Mesenchymal stem cell (in vitro differentiated cells and primary cell): ENCODE measurements around the gene PGS1.

ENCODE experiments used
- DNase-seq: peaks from one replicate; pipeline ENCODE4 v3.0.0-alpha.2; 2013
- H2AFZ ChIP-seq: one replicate; pipeline ENCODE4 v1.6.1; 2013; ENCODE audit warnings: low read depth, mild to moderate bottlenecking, control low read depth, inconsistent platforms, low read length, moderate library complexity
- H2AK5ac ChIP-seq: 2 replicates; pipeline ENCODE4 v1.6.1; 2013; ENCODE audit warnings: low read length, moderate library complexity, mild to moderate bottlenecking, inconsistent platforms; ENCODE audit not compliant: severe bottlenecking
- H2BK120ac ChIP-seq: one replicate; pipeline ENCODE4 v1.6.1; 2013; ENCODE audit warnings: low read depth, mild to moderate bottlenecking, inconsistent platforms, low read length, moderate library complexity
- H2BK12ac ChIP-seq, 2 experiments: one replicate each; pipeline ENCODE4 v1.6.1; 2013; ENCODE audit warnings: inconsistent platforms in 2 of 2, low read length in 2 of 2, mild to moderate bottlenecking in 2 of 2, moderate library complexity in 2 of 2, control low read depth in 1 of 2
- H2BK15ac ChIP-seq: one replicate; pipeline ENCODE4 v1.6.1; 2013; ENCODE audit warnings: mild to moderate bottlenecking, low read depth, inconsistent platforms; ENCODE audit not compliant: poor library complexity, severe bottlenecking
- H2BK5ac ChIP-seq: 2 replicates; pipeline ENCODE4 v1.6.1; 2013; ENCODE audit warnings: low read depth, mild to moderate bottlenecking, low read length, control low read depth, inconsistent platforms; ENCODE audit not compliant: poor library complexity, severe bottlenecking
- H3K14ac ChIP-seq, 2 experiments: one replicate each; pipeline ENCODE4 v1.6.1; 2013; ENCODE audit warnings: inconsistent platforms in 2 of 2, low read length in 2 of 2, control low read depth in 1 of 2, mild to moderate bottlenecking in 1 of 2, moderate library complexity in 1 of 2
- H3K18ac ChIP-seq, 2 experiments: one replicate each; pipeline ENCODE4 v1.6.1; 2013; ENCODE audit warnings: inconsistent platforms in 2 of 2, low read length in 2 of 2, control low read depth in 1 of 2, low read depth in 1 of 2, mild to moderate bottlenecking in 1 of 2
- H3K23ac ChIP-seq, 2 experiments: one replicate each; pipeline ENCODE4 v1.6.1; 2013; ENCODE audit warnings: inconsistent platforms in 2 of 2, low read length in 2 of 2, mild to moderate bottlenecking in 2 of 2, moderate library complexity in 2 of 2, control low read depth in 1 of 2
- H3K27ac ChIP-seq: 2 replicates; pipeline ENCODE4 v1.5.1; 2013; ENCODE audit warnings: mild to moderate bottlenecking, moderate library complexity, low read length, control low read depth, inconsistent platforms; ENCODE audit not compliant: poor library complexity, severe bottlenecking
- H3K27me3 ChIP-seq, 2 experiments: 2 replicates each; pipeline versions ENCODE4 v1.6.1 to v1.7.0; 2013; ENCODE audit warnings: low read length in 2 of 2, mild to moderate bottlenecking in 2 of 2, moderate library complexity in 2 of 2, control low read depth in 1 of 2, inconsistent platforms in 1 of 2; ENCODE audit not compliant: control insufficient read depth in 1 of 2, insufficient read depth in 1 of 2
- H3K36me3 ChIP-seq, 2 experiments: 2 replicates each; pipeline versions ENCODE4 v1.6.1 to v1.7.0; 2013; ENCODE audit warnings: low read length in 2 of 2, control low read depth in 1 of 2, inconsistent platforms in 1 of 2, low read depth in 1 of 2, mild to moderate bottlenecking in 1 of 2; ENCODE audit not compliant: insufficient read depth in 2 of 2, control insufficient read depth in 1 of 2
- H3K4ac ChIP-seq, 2 experiments: one replicate each; pipeline ENCODE4 v1.6.1; 2013; ENCODE audit warnings: inconsistent platforms in 2 of 2, low read length in 2 of 2, mild to moderate bottlenecking in 2 of 2, moderate library complexity in 2 of 2, control low read depth in 1 of 2, low read depth in 1 of 2
- H3K4me1 ChIP-seq: 2 replicates; pipeline ENCODE4 v1.6.1; 2013; ENCODE audit warnings: low read depth, low read length, control low read depth; ENCODE audit not compliant: control insufficient read depth, insufficient read depth
- H3K4me2 ChIP-seq: 2 replicates; pipeline ENCODE4 v1.6.1; 2013; ENCODE audit warnings: low read length, mild to moderate bottlenecking, inconsistent platforms; ENCODE audit not compliant: poor library complexity, severe bottlenecking
- H3K4me3 ChIP-seq, 2 experiments: 2 replicates each; pipeline versions ENCODE4 v1.5.1 to v1.7.0; 2013; ENCODE audit warnings: low read length in 2 of 2, mild to moderate bottlenecking in 2 of 2, control low read depth in 1 of 2, low read depth in 1 of 2; ENCODE audit not compliant: insufficient read depth in 1 of 2
- H3K79me1 ChIP-seq: replicated peaks from 2 replicates; pipeline ENCODE4 v1.6.1; 2013; ENCODE audit warnings: mild to moderate bottlenecking, control low read depth, low read length, inconsistent platforms; ENCODE audit not compliant: poor library complexity, severe bottlenecking
- H3K9ac ChIP-seq: 2 replicates; pipeline ENCODE4 v1.7.0; 2013; ENCODE audit warnings: mild to moderate bottlenecking, low read length, moderate library complexity
- H3K9me3 ChIP-seq: 2 replicates; pipeline ENCODE4 v1.7.0; 2013; ENCODE audit warnings: mild to moderate bottlenecking, low read length; ENCODE audit not compliant: control insufficient read depth
- H4K8ac ChIP-seq: one replicate; pipeline ENCODE4 v1.6.1; 2013; ENCODE audit warnings: inconsistent platforms, mild to moderate bottlenecking, low read length, moderate library complexity
- H4K91ac ChIP-seq: one replicate; pipeline ENCODE4 v1.6.1; 2013; ENCODE audit warnings: mild to moderate bottlenecking, low read length, inconsistent platforms
- WGBS: methylation state at CpG from one replicate; pipeline ENCODE4 v1.1.7; 2013; ENCODE audit warnings: mixed read lengths; 5-methylcytosine and 5-hydroxymethylcytosine counted together

The PGS1 gene

GRCh38 chr17:78409191-78409928, 30.9 kb downstream of the PGS1 start:
- no peak overlapping the region for H4K8ac ChIP-seq
- WGBS: 96% methylated on average over 12 of the region's 12 CpGs
- H3K4me2 ChIP-seq: no peak overlapping the region
- no peak overlapping the region for H3K4ac ChIP-seq
- H2BK12ac ChIP-seq: no peak overlapping the region
- H3K14ac ChIP-seq: no peak overlapping the region
- no peak overlapping the region for H3K9ac ChIP-seq
- peak overlapping the region in 1 of 2 experiments; percentile 4 for H3K18ac ChIP-seq
- no peak overlapping the region for H2BK15ac ChIP-seq
- H2BK120ac ChIP-seq: no peak overlapping the region
- H2BK5ac ChIP-seq: no peak overlapping the region
- H3K79me1 ChIP-seq: peaks cover 11% of the 10 kb centered on the region
- no peak overlapping the region for H3K27ac ChIP-seq
- H3K4me1 ChIP-seq: peaks cover 55% of the 10 kb centered on the region
- no peaks in the 10 kb centered on the region for H3K9me3 ChIP-seq
- H3K4me3 ChIP-seq: no peak overlapping the region
- DNase-seq: no peak
- H2AK5ac ChIP-seq: no peak overlapping the region
- H4K91ac ChIP-seq: peak overlapping the region; percentile 27
- no peak overlapping the region for H2AFZ ChIP-seq
- H3K36me3 ChIP-seq: peaks cover 64 to 70% of the 10 kb centered on the region in 2 experiments
- H3K27me3 ChIP-seq: no peaks in the 10 kb centered on the region
- H3K23ac ChIP-seq: no peak overlapping the region

GRCh38 chr17:78411241-78411857, 32.9 kb downstream of the PGS1 start:
- Histone ChIP-seq H2BK12ac (peak overlapping the region; percentile 22 to 35), H2AK5ac (no peak overlapping the region), H2BK120ac (peak overlapping the region; percentile 67), H3K9me3 (no peaks in the 10 kb centered on the region), H4K8ac (peak overlapping the region; percentile 89), H3K79me1 (peaks cover 5% of the 10 kb centered on the region), H3K14ac (peak overlapping the region in 1 of 2 experiments; percentile 5), H4K91ac (peak overlapping the region; percentile 91), H3K27ac (no peak overlapping the region), H3K27me3 (no peaks in the 10 kb centered on the region), H3K36me3 (peaks cover 60 to 72% of the 10 kb centered on the region in 2 experiments), H3K4me3 (no peak overlapping the region), H2AFZ (no peak overlapping the region), H2BK5ac (no peak overlapping the region), H3K4ac (peak overlapping the region; percentile 29 to 93), H3K4me2 (no peak overlapping the region), H3K18ac (peak overlapping the region; percentile 62 to 84), H3K4me1 (peaks cover 61% of the 10 kb centered on the region), H3K9ac (no peak overlapping the region), H2BK15ac (peak overlapping the region; percentile 64), H3K23ac (peak overlapping the region in 1 of 2 experiments; percentile 2)
- DNase-seq: peak; percentile 74
- WGBS: 24% methylated on average over 15 of the region's 17 CpGs

GRCh38 chr17:78412403-78412802, 34.0 kb downstream of the PGS1 start:
- DNase-seq: peak; percentile 52
- peaks cover 7% of the 10 kb centered on the region for H3K79me1 ChIP-seq
- peak overlapping the region; percentile 56 for H4K8ac ChIP-seq
- no peak overlapping the region for H3K23ac ChIP-seq
- H2AK5ac ChIP-seq: peak overlapping the region; percentile 11
- H3K14ac ChIP-seq: peak overlapping the region in 1 of 2 experiments; percentile 63
- H4K91ac ChIP-seq: peak overlapping the region; percentile 8
- peak overlapping the region; percentile 67 for H2BK120ac ChIP-seq
- H3K4me2 ChIP-seq: no peak overlapping the region
- H2BK5ac ChIP-seq: no peak overlapping the region
- H3K27me3 ChIP-seq: no peaks in the 10 kb centered on the region
- H3K36me3 ChIP-seq: peaks cover 54 to 69% of the 10 kb centered on the region in 2 experiments
- peaks cover 59% of the 10 kb centered on the region for H3K4me1 ChIP-seq
- H3K4me3 ChIP-seq: no peak overlapping the region
- no peak overlapping the region for H3K27ac ChIP-seq
- H3K9ac ChIP-seq: no peak overlapping the region
- H2BK12ac ChIP-seq: peak overlapping the region; percentile 23 to 70
- no peaks in the 10 kb centered on the region for H3K9me3 ChIP-seq
- WGBS: 89% methylated on average over 10 of the region's 10 CpGs
- peak overlapping the region in 1 of 2 experiments; percentile 58 for H3K18ac ChIP-seq
- H2BK15ac ChIP-seq: no peak overlapping the region
- H2AFZ ChIP-seq: no peak overlapping the region
- peak overlapping the region; percentile 6 to 42 for H3K4ac ChIP-seq
